HUES64 (cell line): ENCODE results near the gene FOXO3.
"Not testable (repeated sequence)": the region's sequence is repeated elsewhere in the genome, so short reads cannot be mapped to it uniquely, and the experiment has no call there.

Experiments used
- H3K27ac ChIP-seq: 2 replicates; pipeline ENCODE4 v1.7.0; 2013; ENCODE audit warnings: low read depth, low read length, inconsistent platforms
- H3K27me3 ChIP-seq: 2 replicates; pipeline ENCODE4 v1.6.1; 2013; ENCODE audit warnings: mild to moderate bottlenecking, low read length; ENCODE audit not compliant: insufficient read depth
- H3K36me3 ChIP-seq: 2 replicates; pipeline ENCODE4 v1.6.1; 2013; ENCODE audit warnings: mild to moderate bottlenecking, low read length; ENCODE audit not compliant: insufficient read depth
- H3K4me1 ChIP-seq: 2 replicates; pipeline ENCODE4 v1.6.1; 2013; ENCODE audit warnings: mild to moderate bottlenecking, low read length, moderate library complexity; ENCODE audit not compliant: insufficient read depth
- H3K4me3 ChIP-seq: 2 replicates; pipeline ENCODE4 v1.5.1; 2013; ENCODE audit warnings: mild to moderate bottlenecking, low read length, moderate library complexity
- H3K9ac ChIP-seq: 2 replicates; pipeline ENCODE4 v1.6.1; 2013; ENCODE audit warnings: mild to moderate bottlenecking, low read depth, low read length
- H3K9me3 ChIP-seq: 2 replicates; pipeline ENCODE4 v1.6.1; 2013; ENCODE audit warnings: low read depth, low read length; ENCODE audit not compliant: insufficient read depth
- WGBS: fragments of 150-250, 120-280 bp; methylation state at CpG from one replicate; pipeline ENCODE4 v1.1.7; 2013; ENCODE audit warnings: missing lambda C conversion rate; 5-methylcytosine and 5-hydroxymethylcytosine counted together

FOXO3 gene

GRCh38 chr6:108655806-108656651 is 95.3 kb downstream of the FOXO3 start:
- no peaks in the 10 kb centered on the region for H3K9me3 ChIP-seq
- no peak overlapping the region for H3K27ac ChIP-seq
- WGBS: 91% methylated on average over 12 of the region's 12 CpGs
- no peaks in the 10 kb centered on the region for H3K27me3 ChIP-seq
- peaks cover 15% of the 10 kb centered on the region; the same call in 1 of the 2 replicates for H3K4me1 ChIP-seq
- no peaks in the 10 kb centered on the region for H3K36me3 ChIP-seq
- H3K9ac ChIP-seq: no peak overlapping the region
- no peak overlapping the region for H3K4me3 ChIP-seq

DNA sequence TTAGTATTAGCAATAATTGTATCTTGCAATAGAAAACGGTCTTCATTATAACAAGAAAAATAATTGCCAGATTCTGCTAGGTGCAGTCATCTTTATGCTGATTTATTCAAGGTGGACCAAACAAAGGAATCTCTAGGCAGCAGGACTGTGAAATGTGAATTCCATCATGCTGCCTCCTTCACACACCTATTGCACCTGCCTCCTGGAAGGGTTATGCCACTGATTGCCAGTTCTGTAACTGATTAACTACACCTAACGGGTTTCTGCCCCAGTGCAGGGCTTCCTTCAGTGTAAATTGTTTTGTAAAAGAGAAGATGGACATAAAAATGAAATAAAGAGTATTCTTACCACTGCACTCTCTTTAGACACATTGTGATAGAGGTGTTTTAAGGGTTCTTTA is 96.1 kb downstream of the FOXO3 start:
- Histone ChIP-seq H3K27ac (no peak overlapping the region), H3K4me1 (peaks cover 13% of the 10 kb centered on the region), H3K9me3 (no peaks in the 10 kb centered on the region), H3K27me3 (no peaks in the 10 kb centered on the region), H3K9ac (no peak overlapping the region), H3K36me3 (no peaks in the 10 kb centered on the region), H3K4me3 (no peak overlapping the region)
- WGBS: 100% methylated on average over 2 of the region's 2 CpGs

DNA sequence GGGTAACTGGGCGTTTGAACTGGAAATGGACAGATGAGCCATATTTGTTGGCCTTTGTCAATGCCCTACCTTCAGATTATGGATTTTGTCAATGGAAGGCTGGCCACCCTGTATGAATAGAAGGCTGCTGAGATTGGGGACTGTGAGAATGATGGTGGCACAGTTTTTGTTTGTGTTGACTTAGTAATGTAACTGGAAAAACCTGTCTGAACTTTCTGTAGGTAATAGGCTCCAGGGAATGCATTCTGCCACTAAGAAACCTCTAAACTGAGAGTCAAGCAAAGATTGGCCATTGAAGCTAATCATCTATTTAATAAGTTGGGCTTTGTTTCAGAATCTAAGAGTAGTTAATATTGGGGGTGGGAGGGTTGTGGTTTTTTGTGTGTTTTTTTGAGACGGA is 97.5 kb downstream of the FOXO3 start:
- Histone ChIP-seq H3K4me1 (peaks cover 17% of the 10 kb centered on the region), H3K9ac (no peak overlapping the region), H3K4me3 (no peak overlapping the region), H3K27me3 (no peaks in the 10 kb centered on the region), H3K36me3 (no peaks in the 10 kb centered on the region), H3K27ac (no peak overlapping the region), H3K9me3 (no peaks in the 10 kb centered on the region)
- 95% methylated on average over 2 of the region's 2 CpGs for WGBS

DNA sequence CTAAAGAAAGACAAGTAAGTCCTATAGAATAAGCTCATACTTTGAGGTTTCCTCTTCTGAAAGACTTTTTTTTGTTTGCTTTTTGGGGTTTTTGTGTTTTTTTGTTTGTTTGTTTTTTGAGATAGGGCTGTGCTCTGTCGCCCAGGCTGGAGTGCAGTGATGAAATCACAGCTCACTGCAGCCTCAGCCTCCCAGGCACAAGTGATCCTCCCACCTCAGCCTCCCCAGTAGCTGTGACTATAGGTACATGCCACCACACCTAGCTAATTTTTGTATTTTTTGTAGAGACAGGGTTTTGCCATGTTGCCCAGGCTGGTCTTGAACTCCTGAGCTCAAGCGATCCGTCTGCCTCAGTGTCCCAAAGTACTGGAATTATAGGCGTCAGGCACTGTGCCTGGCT is 98.1 kb downstream of the FOXO3 start:
- not testable (repeated sequence) for H3K9me3 ChIP-seq, H3K9ac ChIP-seq, H3K36me3 ChIP-seq, H3K27me3 ChIP-seq, H3K27ac ChIP-seq, H3K4me3 ChIP-seq
- peaks cover 15% of the 10 kb centered on the region for H3K4me1 ChIP-seq
- WGBS: 93% methylated on average over 4 of the region's 4 CpGs

GRCh38 chr6:108660251-108660650 is 99.5 kb downstream of the FOXO3 start:
- Histone ChIP-seq H3K27ac (no peak overlapping the region), H3K27me3 (no peaks in the 10 kb centered on the region), H3K9me3 (no peaks in the 10 kb centered on the region), H3K4me1 (peaks cover 12% of the 10 kb centered on the region), H3K9ac (no peak overlapping the region), H3K4me3 (no peak overlapping the region), H3K36me3 (0 out of 2 replicates have a peak, but pooled peaks cover 6% of the 10 kb centered on the region)
- 88% methylated on average over 4 of the region's 4 CpGs for WGBS

DNA sequence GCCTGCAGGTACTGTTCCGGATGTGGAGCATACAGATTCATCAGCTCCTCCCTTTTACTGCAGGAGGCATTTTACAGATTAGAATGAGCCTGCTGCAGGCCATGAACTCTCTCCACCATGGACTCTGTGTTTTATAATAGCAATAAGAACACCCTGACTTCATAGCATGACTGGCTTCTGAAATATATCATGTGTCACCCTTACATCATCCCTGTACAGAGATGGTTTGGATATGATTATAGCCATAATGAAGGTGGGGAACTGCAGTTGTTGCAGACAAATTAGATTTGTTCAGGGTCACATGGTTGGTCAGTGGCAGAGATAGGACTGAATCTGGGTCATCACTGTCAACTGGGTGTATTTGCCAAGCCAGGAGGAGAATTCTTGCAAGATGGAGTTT is 100.7 kb downstream of the FOXO3 start:
- Histone ChIP-seq H3K36me3 (0 out of 2 replicates have a peak, but pooled peaks cover 6% of the 10 kb centered on the region), H3K27ac (no peak overlapping the region), H3K9me3 (no peaks in the 10 kb centered on the region), H3K27me3 (no peaks in the 10 kb centered on the region), H3K4me3 (no peak overlapping the region), H3K9ac (no peak overlapping the region), H3K4me1 (peaks cover 15% of the 10 kb centered on the region)
- WGBS: 95% methylated on average over 1 of the region's 1 CpG

- Histone ChIP-seq H3K9ac (no peak overlapping the region), H3K36me3 (0 out of 2 replicates have a peak, but pooled peaks cover 6% of the 10 kb centered on the region)
These were observed 101.3 kb downstream of the FOXO3 start for GRCh38 chr6:108661982-108662381.

GRCh38 chr6:108662702-108663101 is 102.0 kb downstream of the FOXO3 start:
- H3K9ac ChIP-seq: no peak overlapping the region
- no peaks in the 10 kb centered on the region for H3K9me3 ChIP-seq
- H3K27ac ChIP-seq: no peak overlapping the region
- 0 out of 2 replicates have a peak, but pooled peaks cover 6% of the 10 kb centered on the region for H3K36me3 ChIP-seq
- WGBS: 84% methylated on average over 2 of the region's 2 CpGs
- no peak overlapping the region for H3K4me3 ChIP-seq
- peaks cover 27% of the 10 kb centered on the region for H3K4me1 ChIP-seq
- no peaks in the 10 kb centered on the region for H3K27me3 ChIP-seq

More at GRCh38 chr6:108661982-108662381, 101.3 kb downstream of the FOXO3 start:
- Histone ChIP-seq H3K4me3 (no peak overlapping the region), H3K9me3 (no peaks in the 10 kb centered on the region), H3K27ac (no peak overlapping the region), H3K4me1 (peaks cover 20% of the 10 kb centered on the region), H3K27me3 (no peaks in the 10 kb centered on the region)
- WGBS: 89% methylated on average over 2 of the region's 2 CpGs

- not testable (repeated sequence) for H3K36me3 ChIP-seq, H3K27ac ChIP-seq, H3K9ac ChIP-seq, H3K27me3 ChIP-seq, H3K9me3 ChIP-seq, H3K4me3 ChIP-seq
- peaks cover 33% of the 10 kb centered on the region for H3K4me1 ChIP-seq
- WGBS: 95% methylated on average over 25 of the region's 30 CpGs
These were observed 102.9 kb downstream of the FOXO3 start for GRCh38 chr6:108663494-108664064.

GRCh38 chr6:108665495-108666196 is 104.9 kb downstream of the FOXO3 start:
- 96% methylated on average over 2 of the region's 3 CpGs for WGBS
- no peak overlapping the region for H3K27ac ChIP-seq
- H3K4me3 ChIP-seq: no peak overlapping the region
- H3K4me1 ChIP-seq: peaks cover 33% of the 10 kb centered on the region
- H3K27me3 ChIP-seq: no peaks in the 10 kb centered on the region
- H3K9me3 ChIP-seq: no peaks in the 10 kb centered on the region
- H3K36me3 ChIP-seq: 0 out of 2 replicates have a peak, but pooled peaks cover 6% of the 10 kb centered on the region
- no peak overlapping the region for H3K9ac ChIP-seq

DNA sequence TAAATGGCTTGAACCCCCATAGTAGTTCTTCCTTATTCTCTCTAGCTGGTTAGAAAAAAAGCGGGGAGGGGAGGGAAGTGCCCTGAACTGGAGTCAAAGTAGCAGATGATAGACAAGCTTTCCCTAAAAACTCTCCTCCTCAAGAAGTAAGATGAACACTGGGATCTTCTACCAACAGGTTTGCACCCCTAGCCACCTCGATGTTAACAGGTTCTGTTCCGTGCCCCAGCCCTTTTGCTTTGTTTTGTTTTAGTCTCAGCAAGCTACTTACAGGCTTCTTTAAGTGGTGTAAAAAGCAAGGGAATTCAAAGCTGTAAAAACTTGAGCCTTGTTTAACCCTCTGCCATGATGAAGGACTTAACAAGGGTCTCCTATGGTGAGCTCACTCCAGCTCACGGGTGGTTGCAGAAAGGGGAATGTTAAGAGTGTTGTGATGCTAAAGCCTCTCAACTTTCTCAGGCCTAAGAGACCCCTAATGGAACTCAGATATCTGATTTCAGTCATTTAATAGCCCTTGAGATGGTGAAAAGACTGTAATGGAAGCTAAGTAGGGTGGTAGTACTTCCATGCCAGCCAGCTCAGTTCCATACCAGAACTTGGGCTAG is 106.0 kb downstream of the FOXO3 start:
- Histone ChIP-seq H3K27me3 (no peaks in the 10 kb centered on the region), H3K9me3 (no peaks in the 10 kb centered on the region), H3K4me3 (no peak overlapping the region), H3K9ac (no peak overlapping the region), H3K36me3 (0 out of 2 replicates have a peak, but pooled peaks cover 6% of the 10 kb centered on the region), H3K4me1 (peaks cover 41% of the 10 kb centered on the region), H3K27ac (peak overlapping the region; percentile 59; the same call in 1 of the 2 replicates)
- 36% methylated on average over 3 of the region's 4 CpGs for WGBS
